ENCODE data around the gene VAMP5. TPM values are rescaled to one million over a fixed set of nuclear protein-coding genes. Genes with fewer than 3 reads are reported as not detected.

The VAMP5 gene
- total RNA-seq, 1 donor from 2014 or later: 3.4 TPM

DNA sequence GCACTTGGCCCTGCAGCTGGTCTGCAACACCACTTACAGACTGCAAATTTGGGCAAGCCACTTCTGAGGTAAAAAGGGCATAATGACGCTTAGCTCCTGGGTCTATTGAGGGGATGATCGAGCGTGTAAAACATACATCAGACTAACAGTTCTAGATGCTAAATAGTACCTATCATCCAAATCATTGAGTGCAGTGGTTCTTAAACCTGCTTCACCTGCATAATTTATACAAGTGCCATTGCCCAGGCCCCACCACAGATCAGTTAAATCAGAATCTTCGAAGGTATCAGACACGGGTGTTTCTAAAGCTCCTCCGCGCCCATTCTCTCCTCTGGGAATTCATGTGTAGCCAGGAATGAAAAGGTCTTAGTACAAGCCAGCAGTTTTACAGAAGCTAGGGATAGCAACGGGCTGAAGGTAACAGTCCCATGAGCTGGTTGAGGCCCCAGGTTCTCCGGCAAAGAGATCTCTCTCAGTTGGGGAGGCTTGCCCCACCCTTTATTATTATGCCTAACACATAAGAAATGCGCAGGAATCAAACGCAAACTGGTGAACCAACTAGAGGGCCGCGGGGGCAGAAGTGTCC lies 10.6 kb downstream of the VAMP5 start:
- Mint-ChIP-seq H3K27me3 (no peaks in the 10 kb centered on the region), H3K27ac (peak overlapping the region; percentile 96), H3K9me3 (no peaks in the 10 kb centered on the region), H3K36me3 (peaks cover 4% of the 10 kb centered on the region), H3K4me1 (ENCODE audit: unreplicated experiment) (peaks cover 25% of the 10 kb centered on the region), H3K4me3 (peak overlapping the region; percentile 99)
- TF ChIP-seq, protein P1, sequence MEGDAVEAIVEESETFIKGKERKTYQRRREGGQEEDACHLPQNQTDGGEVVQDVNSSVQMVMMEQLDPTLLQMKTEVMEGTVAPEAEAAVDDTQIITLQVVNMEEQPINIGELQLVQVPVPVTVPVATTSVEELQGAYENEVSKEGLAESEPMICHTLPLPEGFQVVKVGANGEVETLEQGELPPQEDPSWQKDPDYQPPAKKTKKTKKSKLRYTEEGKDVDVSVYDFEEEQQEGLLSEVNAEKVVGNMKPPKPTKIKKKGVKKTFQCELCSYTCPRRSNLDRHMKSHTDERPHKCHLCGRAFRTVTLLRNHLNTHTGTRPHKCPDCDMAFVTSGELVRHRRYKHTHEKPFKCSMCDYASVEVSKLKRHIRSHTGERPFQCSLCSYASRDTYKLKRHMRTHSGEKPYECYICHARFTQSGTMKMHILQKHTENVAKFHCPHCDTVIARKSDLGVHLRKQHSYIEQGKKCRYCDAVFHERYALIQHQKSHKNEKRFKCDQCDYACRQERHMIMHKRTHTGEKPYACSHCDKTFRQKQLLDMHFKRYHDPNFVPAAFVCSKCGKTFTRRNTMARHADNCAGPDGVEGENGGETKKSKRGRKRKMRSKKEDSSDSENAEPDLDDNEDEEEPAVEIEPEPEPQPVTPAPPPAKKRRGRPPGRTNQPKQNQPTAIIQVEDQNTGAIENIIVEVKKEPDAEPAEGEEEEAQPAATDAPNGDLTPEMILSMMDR (conservative IDR thresholded peaks at IDR 0.05): no peak
- DNase-seq (ENCODE audit: extremely low spot score, unreplicated experiment): no peak

DNA sequence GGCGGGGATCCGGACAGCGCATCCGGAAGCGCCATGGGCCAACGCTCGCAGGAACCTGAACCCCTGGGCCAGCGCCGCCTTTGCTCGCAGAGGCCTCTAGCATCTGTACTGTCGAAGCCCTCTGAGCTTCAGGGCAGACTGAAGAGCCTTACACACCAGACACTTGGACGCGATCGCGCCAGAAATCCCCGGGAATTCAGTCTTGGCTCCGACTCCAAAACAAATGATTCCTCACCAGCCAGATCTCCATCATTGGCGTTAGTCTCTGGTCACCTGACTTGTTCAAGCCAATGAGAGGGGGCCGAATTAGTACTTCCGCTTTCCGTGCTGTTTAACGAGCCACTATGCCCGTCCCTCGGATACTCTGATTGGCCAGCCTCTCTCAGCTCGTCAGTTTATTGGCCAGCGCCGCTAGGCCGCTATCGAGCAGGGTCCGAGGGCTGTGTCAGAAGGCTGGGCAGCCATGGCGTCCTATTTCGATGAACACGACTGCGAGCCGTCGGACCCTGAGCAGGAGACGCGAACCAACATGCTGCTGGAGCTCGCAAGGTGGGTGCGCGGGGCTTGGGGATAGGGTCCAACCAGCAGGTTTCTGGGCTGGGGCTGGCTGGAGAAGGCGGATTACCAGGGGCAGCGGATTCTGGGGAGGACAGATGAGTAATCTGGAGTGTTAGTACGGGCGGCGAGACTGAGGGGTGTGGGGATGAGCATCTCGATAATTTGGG lies 11.2 kb downstream of the VAMP5 start, which contains the start of gene RNF181:
TSS of gene RNF181 (plus strand) at position 445 of the 725 bp plus-strand sequence. CDS start at position 464, 19 bp downstream.
- Mint-ChIP-seq H3K4me3 (peak within 1 kb of the TSS; percentile 99), H3K27me3 (no peaks in the 10 kb centered on the region), H3K27ac (peak within 1 kb of the TSS; percentile 96), H3K9me3 (no peaks in the 10 kb centered on the region), H3K4me1 (ENCODE audit: unreplicated experiment) (peaks cover 18% of the 10 kb centered on the region), H3K36me3 (peaks cover 4% of the 10 kb centered on the region)
- TF ChIP-seq, protein P1 (conservative IDR thresholded peaks at IDR 0.05): no peak
- DNase-seq (ENCODE audit: extremely low spot score, unreplicated experiment): peak; percentile 89

DNA sequence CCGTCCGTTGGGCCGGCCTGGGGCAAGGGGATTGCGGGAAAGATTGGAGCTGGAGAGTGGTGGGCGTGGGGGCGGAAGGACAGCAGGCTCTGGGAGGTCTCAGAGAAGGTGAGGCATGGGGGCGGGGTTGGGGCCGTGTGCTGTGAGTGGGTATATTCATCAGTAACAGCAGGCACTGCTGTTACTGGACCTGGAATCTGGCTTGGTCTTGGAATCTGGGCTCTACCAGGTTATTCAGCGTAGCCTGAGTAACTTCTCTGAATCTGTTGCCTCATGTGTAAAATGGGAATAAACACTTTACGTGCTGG lies 11.7 kb downstream of the VAMP5 start:
- Mint-ChIP-seq H3K4me3 (peak overlapping the region; percentile 99), H3K36me3 (peaks cover 4% of the 10 kb centered on the region), H3K27me3 (no peaks in the 10 kb centered on the region), H3K4me1 (ENCODE audit: unreplicated experiment) (peaks cover 14% of the 10 kb centered on the region), H3K9me3 (no peaks in the 10 kb centered on the region), H3K27ac (peak overlapping the region; percentile 96)
- no peak for DNase-seq (ENCODE audit: extremely low spot score, unreplicated experiment)
- TF ChIP-seq, protein P1 (conservative IDR thresholded peaks at IDR 0.05): no peak

DNA sequence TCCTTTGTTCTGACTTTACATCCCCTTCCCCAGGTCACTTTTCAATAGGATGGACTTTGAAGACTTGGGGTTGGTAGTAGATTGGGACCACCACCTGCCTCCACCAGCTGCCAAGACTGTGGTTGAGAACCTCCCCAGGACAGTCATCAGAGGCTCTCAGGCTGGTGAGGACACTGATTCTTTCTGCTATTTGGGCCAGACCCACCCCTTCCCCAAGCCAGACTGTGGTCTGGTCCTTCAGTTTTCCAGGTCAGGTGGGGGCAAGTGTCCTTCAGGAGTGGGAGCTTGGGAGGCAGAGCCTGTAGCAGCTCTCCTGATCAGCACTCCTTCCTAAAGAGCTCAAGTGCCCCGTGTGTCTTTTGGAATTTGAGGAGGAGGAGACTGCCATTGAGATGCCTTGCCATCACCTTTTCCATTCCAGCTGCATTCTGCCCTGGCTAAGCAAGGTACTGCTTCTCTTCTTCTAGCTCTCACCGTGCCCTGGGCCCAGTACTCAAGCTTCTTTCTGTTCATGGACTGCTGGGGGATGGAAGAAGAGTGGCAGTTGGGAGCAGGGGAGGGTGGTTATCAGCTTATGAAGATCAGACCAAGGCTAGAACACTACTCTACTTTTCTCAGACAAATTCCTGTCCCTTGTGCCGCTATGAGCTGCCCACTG lies 12.4 kb downstream of the VAMP5 start:
- peaks cover 14% of the 10 kb centered on the region for H3K4me1 Mint-ChIP-seq (ENCODE audit: unreplicated experiment)
- no peak overlapping the region for H3K27ac Mint-ChIP-seq
- TF ChIP-seq, protein P1 (conservative IDR thresholded peaks at IDR 0.05): no peak
- no peak for DNase-seq (ENCODE audit: extremely low spot score, unreplicated experiment)
- H3K27me3 Mint-ChIP-seq: no peaks in the 10 kb centered on the region
- peaks cover 4% of the 10 kb centered on the region for H3K36me3 Mint-ChIP-seq
- H3K9me3 Mint-ChIP-seq: no peaks in the 10 kb centered on the region
- H3K4me3 Mint-ChIP-seq: peak overlapping the region; percentile 99

DNA sequence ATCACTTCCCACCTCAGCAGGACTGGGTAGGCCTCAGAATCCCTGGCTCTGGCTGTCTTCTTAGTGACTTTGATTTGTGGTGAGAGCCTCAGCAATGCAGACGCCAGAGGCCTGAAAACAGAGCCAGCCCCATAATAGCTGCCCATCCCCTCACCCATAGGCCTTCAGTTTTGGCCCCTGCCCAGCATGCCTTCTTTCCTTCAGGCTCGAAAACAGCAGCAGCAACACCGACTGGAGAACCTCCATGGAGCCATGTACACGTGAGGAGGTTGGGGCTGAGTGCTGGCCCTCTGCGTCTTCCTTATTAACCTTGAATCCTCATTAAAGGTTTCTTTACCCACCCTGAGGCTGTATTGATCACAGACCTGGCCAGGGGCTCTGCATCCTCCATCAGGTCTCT lies 13.0 kb downstream of the VAMP5 start:
- DNase-seq (ENCODE audit: extremely low spot score, unreplicated experiment): no peak
- TF ChIP-seq, protein P1 (conservative IDR thresholded peaks at IDR 0.05): no peak
- H3K27me3 Mint-ChIP-seq: no peaks in the 10 kb centered on the region
- H3K9me3 Mint-ChIP-seq: no peaks in the 10 kb centered on the region
- no peak overlapping the region for H3K27ac Mint-ChIP-seq
- H3K36me3 Mint-ChIP-seq: peaks cover 4% of the 10 kb centered on the region
- H3K4me3 Mint-ChIP-seq: peak overlapping the region; percentile 99
- peaks cover 14% of the 10 kb centered on the region for H3K4me1 Mint-ChIP-seq (ENCODE audit: unreplicated experiment)
